ENCODE data around the gene GTF2IRD1. TPM values are rescaled to one million over a fixed set of nuclear protein-coding genes. Genes with fewer than 3 reads are reported as not detected.
A peak's percentile ranks its signal among the peaks of the same experiment; 100 is the strongest.

GTF2IRD1 gene
- total and polyA plus RNA-seq, 2 of the 4 experiments (the other 2 are of a cell fraction), result 4.1 to 21.9 TPM

- Histone ChIP-seq H2BK5ac (ENCODE audit: low read depth, low read length, poor library complexity, severe bottlenecking) (no peak overlapping the region), H3K27ac (ENCODE audit: insufficient read depth, low read length) (no peak overlapping the region), H3K36me3 (ENCODE audit: control insufficient read depth, insufficient read depth, low read length) (no peaks in the 10 kb centered on the region), H4K20me1 (ENCODE audit: insufficient read depth, low read length) (no peaks in the 10 kb centered on the region), H3K9ac (ENCODE audit: low read depth, low read length) (no peak overlapping the region), H2BK15ac (ENCODE audit: low read depth, low read length) (no peak overlapping the region), H2BK20ac (ENCODE audit: low read depth, low read length) (no peak overlapping the region), H3K27me3 (ENCODE audit: control insufficient read depth, insufficient read depth, low read length) (no peaks in the 10 kb centered on the region; the same call in 1 of the 2 replicates), H3K56ac (ENCODE audit: extremely low read depth, insufficient read depth, low read length) (no peak overlapping the region), H3K4ac (ENCODE audit: low read depth, low read length) (no peak overlapping the region), H3K23ac (ENCODE audit: low read depth, low read length) (no peak overlapping the region), H2BK120ac (ENCODE audit: low read depth, low read length) (no peak overlapping the region), H3K14ac (replicated peaks; ENCODE audit: low read depth, low read length) (no peak overlapping the region), H4K8ac (ENCODE audit: low read depth in 2 of 2, low read length in 2 of 2) (no peak overlapping the region), H2AK9ac (replicated peaks; ENCODE audit: low read depth, low read length, poor library complexity) (no peak overlapping the region), H4K5ac (ENCODE audit: low read depth, low read length) (no peak overlapping the region), H3K9me3 (ENCODE audit: control insufficient read depth, insufficient read depth, low read length) (peaks cover 1% of the 10 kb centered on the region), H2AFZ (replicated peaks; ENCODE audit: low read length, poor library complexity) (peak overlapping the region; percentile 32), H3K18ac (ENCODE audit: low read depth, low read length) (no peak overlapping the region), H3K9me1 (ENCODE audit: insufficient read depth, low read length) (no peaks in the 10 kb centered on the region), H3K4me2 (ENCODE audit: low read depth, low read length) (no peak overlapping the region), H3K4me1 (ENCODE audit: control insufficient read depth, insufficient read depth, low read length) (peaks cover 5% of the 10 kb centered on the region), H3K79me1 (ENCODE audit: low read depth in 1 of 2, low read length in 2 of 2) (no peaks in the 10 kb centered on the region), H3K4me3 (ENCODE audit: insufficient read depth, low read depth, low read length) (no peak overlapping the region), H4K91ac (ENCODE audit: insufficient read depth, low read depth, low read length) (no peak overlapping the region), H2AK5ac (ENCODE audit: low read depth, low read length) (no peak overlapping the region; the same call in 1 of the 2 replicates)
- in situ Hi-C loops (cut with MboI; ENCODE audit: low sequenced_read_pairs) (no loop called here), intact Hi-C loops (cut with micrococcal nuclease) (no loop called here), dilution Hi-C loops (cut with HindIII; ENCODE audit: low sequenced_read_pairs, unreplicated experiment) (no loop called here)
- ChIA-PET POLR2A (ENCODE audit: unreplicated experiment) (no interaction called here), CTCF (no interaction called here)
- TF ChIP-seq FOS (IDR thresholded peaks at IDR 0.05; ENCODE audit: low read depth, low read length) (no peak), MAFK (IDR thresholded peaks at IDR 0.05; ENCODE audit: low read depth, low read length) (no peak), RFX5 (IDR thresholded peaks at IDR 0.05; ENCODE audit: low read depth, low read length) (no peak), POLR2A (IDR thresholded peaks at IDR 0.05; ENCODE audit: low read depth, low read length) (no peak), RCOR1 (IDR thresholded peaks at IDR 0.05; ENCODE audit: insufficient replicate concordance, low read length) (no peak), CEBPB (IDR thresholded peaks at IDR 0.05; ENCODE audit: low read depth, low read length) (no peak), MAZ (IDR thresholded peaks at IDR 0.05; ENCODE audit: borderline replicate concordance, low read depth, low read length) (no peak), BHLHE40 (IDR thresholded peaks at IDR 0.05; ENCODE audit: low read depth, low read length) (no peak), RAD21 (IDR thresholded peaks at IDR 0.05; ENCODE audit: low read length) (no peak)
- TF ChIP-seq, protein P1, sequence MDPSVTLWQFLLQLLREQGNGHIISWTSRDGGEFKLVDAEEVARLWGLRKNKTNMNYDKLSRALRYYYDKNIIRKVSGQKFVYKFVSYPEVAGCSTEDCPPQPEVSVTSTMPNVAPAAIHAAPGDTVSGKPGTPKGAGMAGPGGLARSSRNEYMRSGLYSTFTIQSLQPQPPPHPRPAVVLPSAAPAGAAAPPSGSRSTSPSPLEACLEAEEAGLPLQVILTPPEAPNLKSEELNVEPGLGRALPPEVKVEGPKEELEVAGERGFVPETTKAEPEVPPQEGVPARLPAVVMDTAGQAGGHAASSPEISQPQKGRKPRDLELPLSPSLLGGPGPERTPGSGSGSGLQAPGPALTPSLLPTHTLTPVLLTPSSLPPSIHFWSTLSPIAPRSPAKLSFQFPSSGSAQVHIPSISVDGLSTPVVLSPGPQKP (IDR thresholded peaks at IDR 0.05; ENCODE audit: borderline replicate concordance, low read depth, low read length), result no peak
- TF ChIP-seq, protein P2, sequence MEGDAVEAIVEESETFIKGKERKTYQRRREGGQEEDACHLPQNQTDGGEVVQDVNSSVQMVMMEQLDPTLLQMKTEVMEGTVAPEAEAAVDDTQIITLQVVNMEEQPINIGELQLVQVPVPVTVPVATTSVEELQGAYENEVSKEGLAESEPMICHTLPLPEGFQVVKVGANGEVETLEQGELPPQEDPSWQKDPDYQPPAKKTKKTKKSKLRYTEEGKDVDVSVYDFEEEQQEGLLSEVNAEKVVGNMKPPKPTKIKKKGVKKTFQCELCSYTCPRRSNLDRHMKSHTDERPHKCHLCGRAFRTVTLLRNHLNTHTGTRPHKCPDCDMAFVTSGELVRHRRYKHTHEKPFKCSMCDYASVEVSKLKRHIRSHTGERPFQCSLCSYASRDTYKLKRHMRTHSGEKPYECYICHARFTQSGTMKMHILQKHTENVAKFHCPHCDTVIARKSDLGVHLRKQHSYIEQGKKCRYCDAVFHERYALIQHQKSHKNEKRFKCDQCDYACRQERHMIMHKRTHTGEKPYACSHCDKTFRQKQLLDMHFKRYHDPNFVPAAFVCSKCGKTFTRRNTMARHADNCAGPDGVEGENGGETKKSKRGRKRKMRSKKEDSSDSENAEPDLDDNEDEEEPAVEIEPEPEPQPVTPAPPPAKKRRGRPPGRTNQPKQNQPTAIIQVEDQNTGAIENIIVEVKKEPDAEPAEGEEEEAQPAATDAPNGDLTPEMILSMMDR (conservative IDR thresholded peaks at IDR 0.05; ENCODE audit: low read depth, low read length), result no peak
- DNase-seq (no peak), ATAC-seq (ENCODE audit: low read depth) (no peak)
- no TSS peak for BruUV-seq (replicated peaks)
- 83% methylated on average over 5 of the region's 21 CpGs; no CpG with 5 or more reads in 1 of the 2 experiments for WGBS, 2 experiments (ENCODE audit: extremely low coverage in 2 of 2, insufficient read length in 1 of 2)
These were observed 10.0 kb upstream of the GTF2IRD1 start for GRCh38 chr7:74443543-74444247.

All from IMR-90 (cell line).